ENCODE data around the gene ALDH1A3. TPM values are rescaled to one million over a fixed set of nuclear protein-coding genes. Genes with fewer than 3 reads are reported as not detected.

ALDH1A3 gene
- total RNA-seq, 4 donors from 2014 or later, result 7.1 to 17.9 (median 8.5) TPM

DNA sequence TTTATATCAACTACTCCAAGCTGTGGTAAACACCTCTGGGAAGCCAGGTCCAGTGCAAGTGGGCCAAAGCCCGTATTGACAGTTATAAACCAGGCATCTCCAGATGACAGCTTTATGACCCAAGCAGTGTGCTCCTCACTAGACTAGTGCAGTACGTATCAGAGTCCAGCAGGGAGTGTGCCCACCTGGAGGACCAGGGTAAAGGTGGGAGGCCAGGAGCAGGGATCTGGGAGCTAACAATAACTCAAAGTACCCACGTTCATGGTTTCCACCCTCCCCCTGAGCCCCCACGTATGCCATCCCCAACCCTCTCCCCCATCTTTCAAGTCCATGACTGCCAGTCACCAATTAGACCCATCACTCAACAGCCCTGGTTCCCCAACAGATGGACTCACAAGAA lies 27.0 kb upstream of the ALDH1A3 start:
- no peak for DNase-seq
- intact Hi-C loops (cut with DNase I), result no loop called here
- H3K4me1 ChIP-seq, result no peaks in the 10 kb centered on the region

DNA sequence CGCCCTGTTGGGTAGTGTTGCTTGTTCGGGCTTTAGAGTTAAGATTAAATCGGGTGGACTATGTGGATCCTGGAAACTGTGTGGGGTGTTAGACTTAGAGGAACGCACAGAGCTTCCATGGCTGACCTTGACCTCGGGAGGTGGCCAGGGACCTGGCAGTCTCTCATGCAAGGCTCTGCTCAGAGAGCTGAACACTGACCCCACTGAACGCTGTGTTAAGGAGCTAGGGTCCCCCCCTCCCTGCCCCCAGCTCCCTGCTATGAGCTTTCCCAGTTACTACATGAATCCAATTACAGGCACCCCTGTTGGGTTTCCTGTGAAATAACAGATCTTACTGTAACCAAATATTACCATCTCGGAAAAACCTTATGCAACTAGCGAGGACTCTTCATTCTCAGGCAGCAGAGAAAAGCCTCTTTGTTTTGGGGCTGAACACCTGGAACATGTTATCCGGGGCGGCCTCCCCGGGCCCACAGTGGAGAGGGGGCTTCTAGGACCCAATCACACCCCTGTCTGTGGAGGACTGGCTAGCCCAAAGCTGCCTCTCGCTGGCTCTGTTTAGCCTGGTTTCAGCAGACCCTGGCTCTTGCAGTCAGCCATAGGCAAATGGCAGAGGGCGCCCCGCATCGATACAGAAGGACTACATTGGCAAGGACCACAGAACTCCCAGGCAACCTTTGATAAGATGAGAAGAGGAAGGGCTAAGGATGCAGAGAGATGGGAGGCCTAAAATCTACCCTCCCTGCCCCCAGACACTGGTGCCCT lies 25.8 kb upstream of the ALDH1A3 start:
- no peaks in the 10 kb centered on the region for H3K4me1 ChIP-seq
- intact Hi-C loops (cut with DNase I), result no loop called here
- H3K4me3 ChIP-seq (replicated peaks in 1 of 3), result no peak overlapping the region
- WGBS, 2 donors, result 81 to 84% methylated on average over 14 to 15 of the region's 15 CpGs
- H3K36me3 ChIP-seq, result no peaks in the 10 kb centered on the region
- no peaks in the 10 kb centered on the region for H3K27me3 ChIP-seq
- H3K9me3 ChIP-seq, result no peaks in the 10 kb centered on the region
- no peak overlapping the region for H3K27ac ChIP-seq
- no peak for TF ChIP-seq POLR2A (IDR thresholded peaks at IDR 0.05)
- TF ChIP-seq, protein P1, sequence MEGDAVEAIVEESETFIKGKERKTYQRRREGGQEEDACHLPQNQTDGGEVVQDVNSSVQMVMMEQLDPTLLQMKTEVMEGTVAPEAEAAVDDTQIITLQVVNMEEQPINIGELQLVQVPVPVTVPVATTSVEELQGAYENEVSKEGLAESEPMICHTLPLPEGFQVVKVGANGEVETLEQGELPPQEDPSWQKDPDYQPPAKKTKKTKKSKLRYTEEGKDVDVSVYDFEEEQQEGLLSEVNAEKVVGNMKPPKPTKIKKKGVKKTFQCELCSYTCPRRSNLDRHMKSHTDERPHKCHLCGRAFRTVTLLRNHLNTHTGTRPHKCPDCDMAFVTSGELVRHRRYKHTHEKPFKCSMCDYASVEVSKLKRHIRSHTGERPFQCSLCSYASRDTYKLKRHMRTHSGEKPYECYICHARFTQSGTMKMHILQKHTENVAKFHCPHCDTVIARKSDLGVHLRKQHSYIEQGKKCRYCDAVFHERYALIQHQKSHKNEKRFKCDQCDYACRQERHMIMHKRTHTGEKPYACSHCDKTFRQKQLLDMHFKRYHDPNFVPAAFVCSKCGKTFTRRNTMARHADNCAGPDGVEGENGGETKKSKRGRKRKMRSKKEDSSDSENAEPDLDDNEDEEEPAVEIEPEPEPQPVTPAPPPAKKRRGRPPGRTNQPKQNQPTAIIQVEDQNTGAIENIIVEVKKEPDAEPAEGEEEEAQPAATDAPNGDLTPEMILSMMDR (IDR thresholded peaks at IDR 0.05), result no peak
- no peak for DNase-seq

More for the DNA sequence above, 27.0 kb upstream of the ALDH1A3 start:
- no peak for TF ChIP-seq POLR2A (IDR thresholded peaks at IDR 0.05)
- TF ChIP-seq, protein P1 (IDR thresholded peaks at IDR 0.05), result no peak
- H3K4me3 ChIP-seq (replicated peaks in 1 of 3), result no peak overlapping the region
- H3K9me3 ChIP-seq, result no peaks in the 10 kb centered on the region
- no peak overlapping the region for H3K27ac ChIP-seq
- 78 to 94% methylated on average over 4 of the region's 4 CpGs for WGBS, 2 donors
- H3K27me3 ChIP-seq, result no peaks in the 10 kb centered on the region
- H3K36me3 ChIP-seq, result no peaks in the 10 kb centered on the region

DNA sequence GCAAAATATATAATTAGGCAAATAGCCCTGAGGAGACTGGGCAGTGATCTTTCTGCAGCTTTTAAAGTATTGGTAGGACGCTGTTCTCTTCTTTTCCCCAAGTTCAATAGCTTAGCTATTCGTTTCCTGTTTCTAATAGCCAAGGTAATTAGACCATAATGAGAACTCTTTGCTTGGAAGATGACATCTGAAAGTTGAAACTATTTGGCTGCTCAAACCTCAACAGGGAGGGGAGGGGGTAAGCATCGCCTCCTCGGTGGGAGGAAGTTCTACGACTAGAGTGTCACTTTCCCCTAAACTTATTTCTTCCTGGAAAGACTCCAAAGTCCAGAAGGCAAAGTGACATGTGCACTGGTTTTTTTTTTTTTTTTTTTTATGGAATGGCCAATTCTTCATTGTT lies 22.8 kb upstream of the ALDH1A3 start:
- intact Hi-C loops (cut with DNase I), result no loop called here
- Histone ChIP-seq H3K9me3 (no peaks in the 10 kb centered on the region), H3K4me3 (replicated peaks in 1 of 3) (no peak overlapping the region), H3K4me1 (no peaks in the 10 kb centered on the region), H3K27me3 (no peaks in the 10 kb centered on the region), H3K36me3 (no peaks in the 10 kb centered on the region), H3K27ac (no peak overlapping the region)
- DNase-seq, result no peak
- WGBS, 2 donors, result 41 to 46% methylated on average over 5 of the region's 5 CpGs
- no peak for TF ChIP-seq POLR2A (IDR thresholded peaks at IDR 0.05)
- TF ChIP-seq, protein P1 (IDR thresholded peaks at IDR 0.05), result no peak

DNA sequence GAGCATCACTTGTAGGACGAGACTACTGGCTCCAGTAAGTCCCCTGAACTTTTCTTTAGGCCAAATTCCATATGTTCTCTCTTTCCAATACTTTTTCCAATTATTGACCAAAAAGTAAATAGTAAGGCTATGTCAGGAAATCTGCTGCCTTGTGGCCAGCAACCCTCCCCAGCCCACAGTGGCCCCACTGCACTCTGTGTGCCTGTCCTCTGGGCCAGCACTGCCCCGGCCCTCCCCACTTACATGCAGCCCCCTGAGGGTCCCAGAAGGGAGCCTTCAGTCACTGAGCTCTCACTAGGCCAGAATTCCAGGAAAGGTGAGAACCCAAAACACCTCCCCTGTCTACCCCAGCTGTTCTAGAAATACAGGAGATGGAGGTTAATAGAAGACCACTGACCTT lies 21.3 kb upstream of the ALDH1A3 start:
- no peak for DNase-seq
- H3K4me1 ChIP-seq, result no peaks in the 10 kb centered on the region
- TF ChIP-seq POLR2A (IDR thresholded peaks at IDR 0.05), result no peak
- TF ChIP-seq, protein P1 (IDR thresholded peaks at IDR 0.05), result no peak
- no peak overlapping the region for H3K27ac ChIP-seq
- H3K9me3 ChIP-seq, result no peaks in the 10 kb centered on the region
- WGBS, 2 donors, result 76 to 87% methylated on average over 2 of the region's 2 CpGs
- no peaks in the 10 kb centered on the region for H3K36me3 ChIP-seq
- H3K27me3 ChIP-seq, result no peaks in the 10 kb centered on the region
- intact Hi-C loops (cut with DNase I), result no loop called here
- H3K4me3 ChIP-seq (replicated peaks in 1 of 3), result no peak overlapping the region

DNA sequence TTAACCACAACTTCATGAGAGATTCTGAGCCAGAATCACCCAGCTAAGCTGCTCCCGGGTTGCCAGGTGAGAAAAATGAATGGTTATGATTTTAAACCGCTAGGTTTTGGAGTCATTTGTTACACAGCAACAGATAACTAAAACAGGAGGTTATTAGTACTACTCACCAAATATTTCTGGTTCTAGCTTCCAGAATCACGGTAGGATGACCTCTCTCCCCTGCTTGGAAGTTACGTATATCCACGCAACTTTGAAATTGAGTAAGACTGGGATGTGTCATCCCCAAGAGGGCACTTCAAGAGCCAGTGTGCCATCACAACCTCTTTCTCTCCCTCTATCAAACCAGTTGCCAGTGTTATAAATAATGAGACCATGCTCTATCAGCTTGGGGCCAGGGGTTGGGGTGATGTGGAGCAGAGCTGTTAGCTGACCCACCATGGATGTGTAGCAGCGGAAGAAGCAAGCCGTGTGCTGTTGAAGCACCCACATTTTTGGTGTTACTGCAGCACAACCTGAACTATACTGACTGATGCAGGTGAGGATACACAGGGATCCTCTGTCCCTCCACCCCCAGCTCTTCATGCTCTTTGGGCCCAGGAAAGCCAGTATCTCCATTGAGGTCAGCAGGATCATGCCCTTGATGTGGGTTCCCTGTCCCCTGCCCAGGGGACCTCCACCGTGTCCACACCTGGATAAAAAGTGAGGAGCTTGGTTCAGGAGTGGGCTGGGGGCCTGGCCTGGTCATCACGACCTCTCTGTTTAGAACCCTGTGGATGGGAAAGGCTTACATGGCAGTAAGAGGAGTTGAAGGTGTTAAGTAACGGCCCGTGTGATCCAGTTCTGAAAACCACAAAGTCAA lies 19.4 kb upstream of the ALDH1A3 start:
- Histone ChIP-seq H3K36me3 (no peaks in the 10 kb centered on the region), H3K27ac (no peak overlapping the region), H3K4me3 (replicated peaks in 1 of 3) (no peak overlapping the region), H3K4me1 (no peaks in the 10 kb centered on the region), H3K9me3 (no peaks in the 10 kb centered on the region), H3K27me3 (no peaks in the 10 kb centered on the region)
- WGBS, 2 donors, result 92 to 95% methylated on average over 11 of the region's 11 CpGs
- intact Hi-C loops (cut with DNase I), result no loop called here
- no peak for DNase-seq
- TF ChIP-seq POLR2A (IDR thresholded peaks at IDR 0.05), result no peak
- TF ChIP-seq, protein P1 (IDR thresholded peaks at IDR 0.05), result no peak

Data from thyroid gland (tissue), 4 donors.